Ishikawa (cell line): ENCODE results near the gene CEP83.

Experiments
- CEBPB ChIP-seq: IDR thresholded peaks from 2 replicates; pipeline ENCODE4 v1.6.1; 2012
- CREB1 ChIP-seq: IDR thresholded peaks from 2 replicates; pipeline ENCODE4 v1.6.1; 2012; ENCODE audit warnings: low read depth
- EGR1 ChIP-seq: IDR thresholded peaks from 2 replicates; pipeline ENCODE4 v1.6.1; 2012
- EP300 ChIP-seq: IDR thresholded peaks from 2 replicates; pipeline ENCODE4 v1.6.1; 2012; ENCODE audit warnings: borderline replicate concordance
- FOXM1 ChIP-seq: IDR thresholded peaks from 2 replicates; pipeline ENCODE4 v1.6.1; 2012; ENCODE audit warnings: low read depth, borderline replicate concordance
- MAX ChIP-seq: IDR thresholded peaks from 2 replicates; pipeline ENCODE4 v1.6.1; 2012
- NFIC ChIP-seq: IDR thresholded peaks from 2 replicates; pipeline ENCODE4 v1.6.1; 2012
- RAD21 ChIP-seq: IDR thresholded peaks from 2 replicates; pipeline ENCODE4 v1.6.1; 2012; ENCODE audit warnings: low read depth
- REST ChIP-seq: IDR thresholded peaks from 2 replicates; pipeline ENCODE4 v1.6.1; 2012; ENCODE audit warnings: low read depth, mild to moderate bottlenecking
- TAF1 ChIP-seq: IDR thresholded peaks from 2 replicates; pipeline ENCODE4 v1.6.1; 2012; ENCODE audit warnings: low read depth, mild to moderate bottlenecking
- TCF12 ChIP-seq: IDR thresholded peaks from 2 replicates; pipeline ENCODE4 v1.6.1; 2012; ENCODE audit warnings: low read depth
- TEAD4 ChIP-seq: IDR thresholded peaks from 2 replicates; pipeline ENCODE4 v1.6.1; 2012
- YY1 ChIP-seq: IDR thresholded peaks from 2 replicates; pipeline ENCODE4 v1.6.1; 2012; ENCODE audit warnings: low read depth
- ZBTB7A ChIP-seq: IDR thresholded peaks from 2 replicates; pipeline ENCODE4 v1.6.1; 2012; ENCODE audit warnings: low read depth
- TF ChIP-seq, protein P1 (sequence below): IDR thresholded peaks from 2 replicates; pipeline ENCODE4 v1.6.1; 2012

CEP83 gene

GRCh38 chr12:94261786-94262185 lies 197.9 kb downstream of the CEP83 start:
- TF ChIP-seq ZBTB7A, result no peak
- no peak for TF ChIP-seq TAF1

DNA sequence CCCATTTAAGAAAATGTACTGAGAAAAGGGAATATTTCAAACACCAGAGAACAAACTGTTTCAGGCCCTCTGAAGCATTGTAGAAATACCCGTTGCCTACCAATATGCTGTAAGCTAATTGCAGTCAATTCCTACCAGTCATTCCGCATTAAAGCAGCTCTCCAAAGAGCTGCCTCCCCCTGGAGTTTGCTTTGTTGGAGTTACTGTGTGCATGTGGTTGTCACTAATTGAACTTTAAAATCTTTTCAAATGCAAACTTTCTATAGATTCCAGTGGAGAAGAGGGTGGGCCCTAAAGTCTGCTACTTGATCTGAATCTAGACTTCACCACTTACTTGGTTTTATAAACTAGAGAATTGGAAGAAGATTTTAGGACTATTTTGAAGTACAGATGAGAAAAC lies 198.5 kb downstream of the CEP83 start:
- no peak for TF ChIP-seq ZBTB7A
- TF ChIP-seq NFIC, result no peak

- TF ChIP-seq EGR1, result no peak
- TF ChIP-seq ZBTB7A, result no peak
- no peak for TF ChIP-seq CREB1
- TF ChIP-seq CEBPB, result no peak
- TF ChIP-seq TAF1, result no peak
- TF ChIP-seq TEAD4, result no peak
- TF ChIP-seq TCF12, result no peak
- TF ChIP-seq FOXM1, result no peak
- TF ChIP-seq MAX, result no peak
- no peak for TF ChIP-seq REST
- TF ChIP-seq, protein P1, sequence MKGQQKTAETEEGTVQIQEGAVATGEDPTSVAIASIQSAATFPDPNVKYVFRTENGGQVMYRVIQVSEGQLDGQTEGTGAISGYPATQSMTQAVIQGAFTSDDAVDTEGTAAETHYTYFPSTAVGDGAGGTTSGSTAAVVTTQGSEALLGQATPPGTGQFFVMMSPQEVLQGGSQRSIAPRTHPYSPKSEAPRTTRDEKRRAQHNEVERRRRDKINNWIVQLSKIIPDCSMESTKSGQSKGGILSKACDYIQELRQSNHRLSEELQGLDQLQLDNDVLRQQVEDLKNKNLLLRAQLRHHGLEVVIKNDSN, result no peak
- TF ChIP-seq EP300, result no peak
- no peak for TF ChIP-seq YY1
- no peak for TF ChIP-seq NFIC
- no peak for TF ChIP-seq RAD21
Observed at GRCh38 chr12:94260717-94261116, 198.9 kb downstream of the CEP83 start.

GRCh38 chr12:94260017-94260416 lies 199.7 kb downstream of the CEP83 start:
- TF ChIP-seq NFIC (no peak), CEBPB (no peak), EP300 (no peak), YY1 (no peak), EGR1 (no peak), REST (no peak), TCF12 (no peak), CREB1 (no peak), ZBTB7A (no peak), MAX (no peak), RAD21 (no peak), FOXM1 (no peak)

DNA sequence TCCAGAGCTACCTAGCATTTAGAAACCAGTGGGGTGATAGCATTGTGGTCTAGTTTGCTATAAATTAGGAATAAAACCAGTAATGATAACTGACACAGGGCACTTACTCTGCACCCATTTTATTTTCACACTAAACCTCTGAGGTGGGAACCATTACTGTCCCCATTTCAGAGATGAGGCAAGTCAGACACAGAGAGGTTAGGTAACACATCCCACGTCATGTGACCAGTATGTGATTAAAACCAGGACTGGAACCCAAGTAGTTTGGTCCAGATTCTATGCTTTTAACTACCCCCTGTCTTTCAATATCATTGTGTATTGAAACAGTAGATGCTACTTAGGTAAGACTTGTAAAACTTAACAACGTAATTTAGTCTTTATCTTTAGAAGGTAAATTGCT lies 201.1 kb downstream of the CEP83 start:
- no peak for TF ChIP-seq REST
- no peak for TF ChIP-seq CEBPB
- TF ChIP-seq, protein P1, result no peak
- no peak for TF ChIP-seq NFIC
- no peak for TF ChIP-seq TAF1
- TF ChIP-seq MAX, result no peak
- TF ChIP-seq FOXM1, result no peak
- TF ChIP-seq TEAD4, result no peak
- TF ChIP-seq CREB1, result no peak
- TF ChIP-seq RAD21, result no peak
- TF ChIP-seq EP300, result no peak
- no peak for TF ChIP-seq YY1
- no peak for TF ChIP-seq EGR1
- no peak for TF ChIP-seq TCF12
- TF ChIP-seq ZBTB7A, result no peak
